ENCODE results near the gene KPTN. TPM values are rescaled to one million over a fixed set of nuclear protein-coding genes. Genes with fewer than 3 reads are reported as not detected.

Gene KPTN
- total and polyA plus RNA-seq, 2 of the 13 experiments (the other 11 are each of a cell fraction or from before 2014, with no cell fraction given): 9.1 to 13.3 TPM

DNA sequence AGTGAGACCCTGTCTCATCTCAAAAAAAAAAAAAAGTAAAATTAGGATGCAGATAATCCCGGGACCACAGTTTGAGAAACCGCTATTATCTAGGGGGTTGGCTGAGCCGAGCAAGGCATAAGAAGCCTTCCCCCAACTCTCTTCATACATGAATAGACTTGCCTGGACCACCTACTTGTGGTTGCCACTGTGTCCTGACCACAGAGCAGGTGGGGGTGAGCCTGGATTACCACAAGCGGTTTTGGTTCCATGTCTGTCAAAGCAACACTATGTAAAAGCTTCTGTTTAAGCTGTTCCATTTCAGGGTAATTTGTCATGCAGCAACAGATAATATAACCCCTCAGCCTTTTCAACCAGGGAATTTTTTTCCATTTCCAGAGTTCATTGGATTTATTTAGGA, 34.1 kb upstream of the KPTN start:
- Histone ChIP-seq H3K4me2 (ENCODE audit: low read depth, low read length) (no peak overlapping the region), H4K20me1 (ENCODE audit: insufficient read depth, low read length) (no peaks in the 10 kb centered on the region), H3K4me3 (replicated peaks in 1 of 3; ENCODE audit: insufficient read depth in 1 of 3, low read depth in 2 of 3, low read length in 3 of 3) (no peak overlapping the region), H2AFZ (ENCODE audit: low read length) (no peak overlapping the region), H3K4me1 (ENCODE audit: insufficient read depth, low read length) (peaks cover 55% of the 10 kb centered on the region), H3K9ac (ENCODE audit: insufficient read depth, low read depth, low read length) (no peak overlapping the region), H3K36me3 (replicated peaks in 1 of 2; ENCODE audit: control insufficient read depth in 1 of 2, insufficient read depth in 2 of 2, low read length in 2 of 2) (no peaks in the 10 kb centered on the region), H3K79me2 (ENCODE audit: insufficient read depth, low read length) (peaks cover 16% of the 10 kb centered on the region), H3K27ac (ENCODE audit: extremely low read length, insufficient read depth, low read length) (no peak overlapping the region), H3K9me3 (ENCODE audit: low read length) (no peaks in the 10 kb centered on the region), H3K27me3 (ENCODE audit: control insufficient read depth in 1 of 2, insufficient read depth in 2 of 2, low read length in 2 of 2) (peaks cover 0 to 20% of the 10 kb centered on the region in 2 experiments; a peak in 2 of 5 replicates)
- FAIRE-seq (no peak), DNase-seq (ENCODE audit: low spot score) (no peak), ATAC-seq (no peak)
- BruUV-seq (replicated peaks): no TSS peak
- 6% methylated on average over 4 of the region's 4 CpGs for WGBS (ENCODE audit: low lambda C conversion rate)
- in situ Hi-C loops (cut with HindIII; ENCODE audit: extremely low pct_ligation_motif_present, low pct_unique_long_range_greater_than_20kb): loop anchor here (5.0 kb wide), 2 partner anchors 81 to 179 kb away; no protein-coding TSS in a partner anchor
- POLR2A ChIA-PET: no interaction called here
- CTCF ChIA-PET (ENCODE audit: low intra/inter-chr PET ratio, low total read pairs): no interaction called here
- intact Hi-C loops (cut with micrococcal nuclease; ENCODE audit: unreplicated experiment): loop anchor here (5.0 kb wide), 1 partner anchor 89 kb away; the partner anchor contains the start of gene BICRA
- TF ChIP-seq HNRNPH1 (optimal IDR thresholded peaks at IDR 0.05; ENCODE audit: low read depth, low read length): no peak
- TF ChIP-seq, protein P1, sequence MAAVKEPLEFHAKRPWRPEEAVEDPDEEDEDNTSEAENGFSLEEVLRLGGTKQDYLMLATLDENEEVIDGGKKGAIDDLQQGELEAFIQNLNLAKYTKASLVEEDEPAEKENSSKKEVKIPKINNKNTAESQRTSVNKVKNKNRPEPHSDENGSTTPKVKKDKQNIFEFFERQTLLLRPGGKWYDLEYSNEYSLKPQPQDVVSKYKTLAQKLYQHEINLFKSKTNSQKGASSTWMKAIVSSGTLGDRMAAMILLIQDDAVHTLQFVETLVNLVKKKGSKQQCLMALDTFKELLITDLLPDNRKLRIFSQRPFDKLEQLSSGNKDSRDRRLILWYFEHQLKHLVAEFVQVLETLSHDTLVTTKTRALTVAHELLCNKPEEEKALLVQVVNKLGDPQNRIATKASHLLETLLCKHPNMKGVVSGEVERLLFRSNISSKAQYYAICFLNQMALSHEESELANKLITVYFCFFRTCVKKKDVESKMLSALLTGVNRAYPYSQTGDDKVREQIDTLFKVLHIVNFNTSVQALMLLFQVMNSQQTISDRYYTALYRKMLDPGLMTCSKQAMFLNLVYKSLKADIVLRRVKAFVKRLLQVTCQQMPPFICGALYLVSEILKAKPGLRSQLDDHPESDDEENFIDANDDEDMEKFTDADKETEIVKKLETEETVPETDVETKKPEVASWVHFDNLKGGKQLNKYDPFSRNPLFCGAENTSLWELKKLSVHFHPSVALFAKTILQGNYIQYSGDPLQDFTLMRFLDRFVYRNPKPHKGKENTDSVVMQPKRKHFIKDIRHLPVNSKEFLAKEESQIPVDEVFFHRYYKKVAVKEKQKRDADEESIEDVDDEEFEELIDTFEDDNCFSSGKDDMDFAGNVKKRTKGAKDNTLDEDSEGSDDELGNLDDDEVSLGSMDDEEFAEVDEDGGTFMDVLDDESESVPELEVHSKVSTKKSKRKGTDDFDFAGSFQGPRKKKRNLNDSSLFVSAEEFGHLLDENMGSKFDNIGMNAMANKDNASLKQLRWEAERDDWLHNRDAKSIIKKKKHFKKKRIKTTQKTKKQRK (IDR thresholded peaks at IDR 0.05; ENCODE audit: low read length): no peak
- no peak for TF ChIP-seq PRPF4 (IDR thresholded peaks at IDR 0.05; ENCODE audit: low read depth, low read length, poor library complexity, severe bottlenecking)
- TF ChIP-seq, protein P2, sequence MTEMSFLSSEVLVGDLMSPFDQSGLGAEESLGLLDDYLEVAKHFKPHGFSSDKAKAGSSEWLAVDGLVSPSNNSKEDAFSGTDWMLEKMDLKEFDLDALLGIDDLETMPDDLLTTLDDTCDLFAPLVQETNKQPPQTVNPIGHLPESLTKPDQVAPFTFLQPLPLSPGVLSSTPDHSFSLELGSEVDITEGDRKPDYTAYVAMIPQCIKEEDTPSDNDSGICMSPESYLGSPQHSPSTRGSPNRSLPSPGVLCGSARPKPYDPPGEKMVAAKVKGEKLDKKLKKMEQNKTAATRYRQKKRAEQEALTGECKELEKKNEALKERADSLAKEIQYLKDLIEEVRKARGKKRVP (CRISPR knock-in tag; IDR thresholded peaks at IDR 0.05): no peak
- TF ChIP-seq, protein P3, sequence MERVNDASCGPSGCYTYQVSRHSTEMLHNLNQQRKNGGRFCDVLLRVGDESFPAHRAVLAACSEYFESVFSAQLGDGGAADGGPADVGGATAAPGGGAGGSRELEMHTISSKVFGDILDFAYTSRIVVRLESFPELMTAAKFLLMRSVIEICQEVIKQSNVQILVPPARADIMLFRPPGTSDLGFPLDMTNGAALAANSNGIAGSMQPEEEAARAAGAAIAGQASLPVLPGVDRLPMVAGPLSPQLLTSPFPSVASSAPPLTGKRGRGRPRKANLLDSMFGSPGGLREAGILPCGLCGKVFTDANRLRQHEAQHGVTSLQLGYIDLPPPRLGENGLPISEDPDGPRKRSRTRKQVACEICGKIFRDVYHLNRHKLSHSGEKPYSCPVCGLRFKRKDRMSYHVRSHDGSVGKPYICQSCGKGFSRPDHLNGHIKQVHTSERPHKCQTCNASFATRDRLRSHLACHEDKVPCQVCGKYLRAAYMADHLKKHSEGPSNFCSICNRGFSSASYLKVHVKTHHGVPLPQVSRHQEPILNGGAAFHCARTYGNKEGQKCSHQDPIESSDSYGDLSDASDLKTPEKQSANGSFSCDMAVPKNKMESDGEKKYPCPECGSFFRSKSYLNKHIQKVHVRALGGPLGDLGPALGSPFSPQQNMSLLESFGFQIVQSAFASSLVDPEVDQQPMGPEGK (CRISPR knock-in tag; IDR thresholded peaks at IDR 0.05): no peak
- no peak for TF ChIP-seq RXRB (CRISPR knock-in tag; IDR thresholded peaks at IDR 0.05; ENCODE audit: borderline replicate concordance)
- TF ChIP-seq ZNF44 (CRISPR knock-in tag; IDR thresholded peaks at IDR 0.05): no peak
- no peak for TF ChIP-seq ZBTB7B (CRISPR knock-in tag; IDR thresholded peaks at IDR 0.05)
- no peak for TF ChIP-seq MTF2 (CRISPR knock-in tag; IDR thresholded peaks at IDR 0.05; ENCODE audit: borderline replicate concordance)
- TF ChIP-seq ZNF274 (CRISPR knock-in tag; IDR thresholded peaks at IDR 0.05): no peak
